Endothelial cell of umbilical vein (primary cell): Measurements from ENCODE around the gene IGSF9. TPM values are rescaled to one million over a fixed set of nuclear protein-coding genes. Genes with fewer than 3 reads are reported as not detected.

Experiments
- BruUV-seq: library from RNA; stranded (reverse); fragments of 400-500 nt; replicated peaks from 2 replicates; lab custom pipeline; 2021; lab: Mats Ljungman, UMichigan
- CTCF ChIA-PET: fragments of 300-600, 350-600 bp; sonication (Branson Sonifier 250); formaldehyde crosslinking; loops from one replicate; lab custom pipeline; 2021; ENCODE audit warnings: antibody characterized with exemption, inconsistent platforms; lab: Charles Lee
- POLR2A ChIA-PET: fragments of 300-600, 350-600 bp; sonication (Branson Sonifier 250); formaldehyde crosslinking; loops from one replicate; lab custom pipeline; 2021; ENCODE audit warnings: antibody characterized with exemption, inconsistent platforms; lab: Charles Lee
- DNase-seq: peaks from one replicate; pipeline ENCODE4 v3.0.0-alpha.2; 2011; ENCODE audit warnings: low read depth, low spot score
- FAIRE-seq: peaks from 2 replicates; lab custom pipeline; 2011; peaks lifted over from hg19 to GRCh38; lab: Jason Lieb, UNC
- H2AFZ ChIP-seq: 2 replicates; pipeline ENCODE4 v1.6.0; 2012; ENCODE audit warnings: low read depth, low read length, control low read depth, inconsistent platforms
- H3K27ac ChIP-seq: 2 replicates; pipeline ENCODE4 v1.5.1; 2011; ENCODE audit warnings: low read depth, mild to moderate bottlenecking, control low read depth, low read length, moderate library complexity; ENCODE audit not compliant: insufficient read depth
- H3K27me3 ChIP-seq, 2 experiments: 2 replicates each; pipeline versions ENCODE4 v1.6.0 to v1.6.1; 2011; ENCODE audit warnings: low read length in 2 of 2, mixed read lengths in 1 of 2; ENCODE audit not compliant: control insufficient read depth in 2 of 2, insufficient read depth in 2 of 2
- H3K36me3 ChIP-seq, 2 experiments: 2 replicates in 1 of 2; 3 replicates in 1 of 2; pipeline ENCODE4 v1.5.1; 2011; ENCODE audit warnings: low read length in 2 of 2, mild to moderate bottlenecking in 1 of 2, moderate library complexity in 1 of 2; ENCODE audit not compliant: control insufficient read depth in 2 of 2, insufficient read depth in 2 of 2; ENCODE audit errors: extremely low read depth in 1 of 2
- H3K4me1 ChIP-seq: 3 replicates; pipeline ENCODE4 v1.5.1; 2011; ENCODE audit warnings: mild to moderate bottlenecking, low read length; ENCODE audit not compliant: control insufficient read depth, insufficient read depth; ENCODE audit errors: extremely low read depth
- H3K4me2 ChIP-seq: 2 replicates; pipeline ENCODE4 v1.6.1; 2011; ENCODE audit warnings: low read length, control low read depth, mixed read lengths; ENCODE audit not compliant: insufficient read depth
- H3K4me3 ChIP-seq, 3 experiments: fragments of 200-600 bp in 1 of 3; sonication (generic), shearing (Covaris generic) in 1 of 3; replicated peaks in 1 of 3; 2 replicates each; pipeline ENCODE4 v1.5.1; 2011 to 2016; ENCODE audit warnings: control low read depth in 3 of 3, low read length in 3 of 3, mild to moderate bottlenecking in 2 of 3, inconsistent platforms in 1 of 3, low read depth in 1 of 3, moderate library complexity in 1 of 3; ENCODE audit not compliant: insufficient read depth in 1 of 3
- H3K79me2 ChIP-seq: 2 replicates; pipeline ENCODE4 v1.6.0; 2012; ENCODE audit warnings: low read length, inconsistent platforms; ENCODE audit not compliant: control insufficient read depth, insufficient read depth
- H3K9ac ChIP-seq: replicated peaks from 2 replicates; pipeline ENCODE3; 2011; ENCODE audit warnings: low read length, control low read depth; ENCODE audit not compliant: insufficient read depth; ENCODE audit errors: extremely low read depth
- H3K9me1 ChIP-seq: replicated peaks from 3 replicates; pipeline ENCODE4 v1.6.0; 2011; ENCODE audit warnings: mild to moderate bottlenecking, low read length; ENCODE audit not compliant: control insufficient read depth, insufficient read depth; ENCODE audit errors: extremely low read depth
- H3K9me3 ChIP-seq: replicated peaks from 2 replicates; pipeline ENCODE4 v1.5.1; 2012; ENCODE audit warnings: low read length, inconsistent platforms; ENCODE audit not compliant: control insufficient read depth, insufficient read depth
- H4K20me1 ChIP-seq: replicated peaks from 2 replicates; pipeline ENCODE3; 2011; ENCODE audit warnings: mild to moderate bottlenecking, low read length; ENCODE audit not compliant: control insufficient read depth, insufficient read depth; ENCODE audit errors: extremely low read depth
- CTCF ChIP-seq, 2 donors: IDR thresholded peaks; 1 replicate in 1 of 2; 2 replicates in 1 of 2; pipeline ENCODE4 v1.5.1; 2011; ENCODE audit warnings: low read length in 2 of 2, mild to moderate bottlenecking in 2 of 2, moderate library complexity in 2 of 2, control low read depth in 1 of 2, inconsistent platforms in 1 of 2, low read depth in 1 of 2; ENCODE audit not compliant: insufficient read depth in 1 of 2; ENCODE audit errors: extremely low read depth in 1 of 2
- EZH2 ChIP-seq: IDR thresholded peaks from 2 replicates; pipeline ENCODE4 v1.6.1; 2012; ENCODE audit warnings: borderline replicate concordance, low read depth, mild to moderate bottlenecking, moderate library complexity, low read length, inconsistent platforms; ENCODE audit not compliant: severe bottlenecking
- FOS ChIP-seq: IDR thresholded peaks from 2 replicates; pipeline ENCODE4 v1.6.1; 2011; ENCODE audit warnings: mild to moderate bottlenecking, low read length, moderate library complexity, borderline replicate concordance; ENCODE audit not compliant: insufficient read depth
- GATA2 ChIP-seq: IDR thresholded peaks from 2 replicates; pipeline ENCODE4 v1.7.0; 2011; ENCODE audit warnings: low read depth, mild to moderate bottlenecking, moderate library complexity, mixed read lengths, low read length; ENCODE audit not compliant: insufficient read length, insufficient read depth
- JUN ChIP-seq: IDR thresholded peaks from 2 replicates; pipeline ENCODE4 v1.6.1; 2011; ENCODE audit warnings: borderline replicate concordance, low read depth; ENCODE audit not compliant: insufficient read length, insufficient read depth
- POLR2A ChIP-seq: IDR thresholded peaks from 2 replicates; pipeline ENCODE4 v1.6.1; 2012; ENCODE audit warnings: low read depth, mild to moderate bottlenecking, control low read depth, low read length
- POLR2AphosphoS5 ChIP-seq: IDR thresholded peaks from 2 replicates; pipeline ENCODE4 v1.6.1; 2012; ENCODE audit warnings: low read depth, mild to moderate bottlenecking, control low read depth, low read length, moderate library complexity; ENCODE audit not compliant: insufficient read depth
- dilution Hi-C: fragments of 300-500 bp; cut with MboI; formaldehyde crosslinking; loops from one replicate; pipeline ENCODE4 v1.15.0; 2019; ENCODE audit warnings: low sequenced_read_pairs; ENCODE audit not compliant: extremely low pct_ligation_motif_present
- intact Hi-C: fragments of 100-400 bp; cut with micrococcal nuclease; formaldehyde crosslinking; loops from one replicate; pipeline ENCODE4 v1.10.0; 2022
- polyA plus RNA-seq, 4 experiments: library from polyadenylated mRNA; depleted of rRNA in 3 of 4; stranded (reverse) in 3 of 4; unstranded in 1 of 4; fragments of >200 nt; gene quantifications; 2 replicates each; pipeline versions ENCODE4 v1.2.1 to v1.2.3, GENCODE V29; 2011 to 2012; ENCODE audit warnings: missing spikeins in 1 of 4
- total RNA-seq: library from RNA; stranded (reverse); gene quantifications from 2 replicates; pipeline ENCODE4 v1.2.3, GENCODE V29; 2021
- TF ChIP-seq, protein P1 (sequence below): IDR thresholded peaks from 2 replicates; pipeline ENCODE4 v1.6.1; 2011; ENCODE audit not compliant: insufficient read depth, insufficient read length

The IGSF9 gene
- total and polyA plus RNA-seq, 2 donors (not counting 3 experiments of a cell fraction or from before 2014, with no cell fraction given) = 0.15 TPM

DNA sequence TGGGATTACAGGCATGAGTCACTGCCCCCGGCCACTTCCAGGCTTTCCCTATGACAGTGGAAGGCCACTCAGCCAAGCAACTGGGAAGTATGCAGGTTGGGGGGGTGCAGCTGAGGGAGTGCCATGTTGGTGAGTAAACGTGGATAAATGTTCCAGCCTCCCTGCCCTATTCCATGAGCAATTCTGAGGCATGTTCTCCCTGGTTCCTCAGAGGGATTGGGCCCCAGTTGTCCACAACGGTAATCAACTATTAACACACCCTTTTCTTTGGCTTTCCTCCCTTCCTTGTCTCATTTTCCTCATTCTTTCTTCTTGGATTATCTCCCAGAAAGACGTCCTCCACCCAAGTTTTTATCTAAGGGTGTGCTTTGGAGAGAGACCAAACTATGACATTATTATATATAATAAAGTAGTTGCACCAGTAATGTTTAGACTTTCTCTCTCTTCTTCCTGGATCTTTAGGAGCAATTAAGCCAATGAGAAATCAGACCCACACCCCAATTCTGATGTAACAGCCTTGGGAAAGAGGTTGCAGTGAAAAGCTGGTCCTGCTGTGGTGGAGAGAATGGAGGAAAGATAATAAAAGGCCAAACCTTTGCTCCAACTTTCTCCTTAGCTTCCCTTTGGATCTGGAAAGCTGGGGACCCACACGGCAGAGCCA, 15.4 kb upstream of the IGSF9 start:
- ChIA-PET POLR2A (no interaction called here), CTCF (no interaction called here)
- Histone ChIP-seq H2AFZ (no peak overlapping the region), H3K4me1 (no peaks in the 10 kb centered on the region), H3K9me1 (no peaks in the 10 kb centered on the region), H3K9me3 (no peaks in the 10 kb centered on the region), H3K27me3 (peaks cover 4 to 13% of the 10 kb centered on the region in 2 experiments), H3K36me3 (no peaks in the 10 kb centered on the region), H3K9ac (no peak overlapping the region), H4K20me1 (no peaks in the 10 kb centered on the region), H3K79me2 (no peaks in the 10 kb centered on the region), H3K4me3 (no peak overlapping the region), H3K4me2 (no peak overlapping the region), H3K27ac (no peak overlapping the region)
- intact Hi-C loops (no loop called here), dilution Hi-C loops (no loop called here)
- TF ChIP-seq EZH2 = no peak
- TF ChIP-seq POLR2A = no peak
- TF ChIP-seq CTCF (IDR thresholded peaks at IDR 0.05; ENCODE audit: extremely low read depth in 1 of 2, insufficient read depth in 1 of 2, low read depth in 1 of 2, low read length in 2 of 2) = no peak
- TF ChIP-seq, protein P1, sequence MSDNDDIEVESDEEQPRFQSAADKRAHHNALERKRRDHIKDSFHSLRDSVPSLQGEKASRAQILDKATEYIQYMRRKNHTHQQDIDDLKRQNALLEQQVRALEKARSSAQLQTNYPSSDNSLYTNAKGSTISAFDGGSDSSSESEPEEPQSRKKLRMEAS = no peak
- no peak for TF ChIP-seq FOS
- no peak for TF ChIP-seq JUN
- TF ChIP-seq GATA2 = no peak
- no peak for TF ChIP-seq POLR2AphosphoS5
- FAIRE-seq (no peak), DNase-seq (no peak)
- BruUV-seq = no TSS peak
